ENCODE results near the gene FBN1. TPM values are rescaled to one million over a fixed set of nuclear protein-coding genes. Genes with fewer than 3 reads are reported as not detected.

The FBN1 gene
- total RNA-seq, 4 donors from 2014 or later: 3.9 to 87.0 (median 23.4) TPM

- intact Hi-C loops (cut with DNase I): no loop called here
- Histone ChIP-seq H3K36me3 (no peaks in the 10 kb centered on the region), H3K27ac (no peak overlapping the region), H3K9me3 (no peaks in the 10 kb centered on the region), H3K4me3 (no peak overlapping the region), H3K4me1 (peaks cover 4 to 27% (median 5%) of the 10 kb centered on the region in 3 donors), H3K27me3 (peaks cover 0 to 27% (median 0%) of the 10 kb centered on the region in 4 donors)
- DNase-seq: no peak
- 76 to 78% methylated on average over 3 of the region's 3 CpGs for WGBS, 2 donors
- no peak for TF ChIP-seq POLR2A (IDR thresholded peaks at IDR 0.05)
- no peak for TF ChIP-seq CTCF (IDR thresholded peaks at IDR 0.05)
Measured at GRCh38 chr15:48550822-48551525, 94.5 kb downstream of the FBN1 start.

- Histone ChIP-seq H3K9me3 (no peaks in the 10 kb centered on the region), H3K27ac (peak overlapping the region in 1 of 4 donors; percentile 26)
Measured at GRCh38 chr15:48548455-48548854, 97.1 kb downstream of the FBN1 start.

GRCh38 chr15:48547286-48547685, 98.2 kb downstream of the FBN1 start:
- WGBS, 2 donors: 52 to 70% methylated on average over 3 to 4 of the region's 4 CpGs
- no peak for DNase-seq
- peak overlapping the region in 2 of 4 donors; percentile 23 to 34 for H3K27ac ChIP-seq

More at GRCh38 chr15:48548455-48548854, 97.1 kb downstream of the FBN1 start:
- WGBS, 2 donors: 83 to 90% methylated on average over 2 of the region's 2 CpGs
- TF ChIP-seq POLR2A (IDR thresholded peaks at IDR 0.05) (no peak), CTCF (IDR thresholded peaks at IDR 0.05) (no peak)
- Histone ChIP-seq H3K4me1 (peaks cover 4 to 23% (median 5%) of the 10 kb centered on the region in 3 donors), H3K4me3 (no peak overlapping the region), H3K36me3 (no peaks in the 10 kb centered on the region), H3K27me3 (peaks cover 0 to 19% (median 0%) of the 10 kb centered on the region in 4 donors)
- intact Hi-C loops (cut with DNase I): no loop called here
- DNase-seq: no peak

GRCh38 chr15:48546296-48546695, 99.2 kb downstream of the FBN1 start:
- intact Hi-C loops (cut with DNase I): no loop called here
- DNase-seq: no peak
- H3K27ac ChIP-seq: peak overlapping the region in 1 of 4 donors; percentile 34

More at GRCh38 chr15:48547286-48547685, 98.2 kb downstream of the FBN1 start:
- H3K36me3 ChIP-seq: no peaks in the 10 kb centered on the region
- peaks cover 5 to 26% (median 7%) of the 10 kb centered on the region in 3 donors for H3K4me1 ChIP-seq
- H3K27me3 ChIP-seq: peaks cover 0 to 16% (median 0%) of the 10 kb centered on the region in 4 donors
- no peaks in the 10 kb centered on the region for H3K9me3 ChIP-seq
- intact Hi-C loops (cut with DNase I): no loop called here
- no peak overlapping the region for H3K4me3 ChIP-seq
- TF ChIP-seq CTCF (IDR thresholded peaks at IDR 0.05): no peak
- TF ChIP-seq POLR2A (IDR thresholded peaks at IDR 0.05): no peak

More at GRCh38 chr15:48546296-48546695, 99.2 kb downstream of the FBN1 start:
- H3K9me3 ChIP-seq: no peaks in the 10 kb centered on the region
- TF ChIP-seq CTCF (IDR thresholded peaks at IDR 0.05) (no peak), POLR2A (IDR thresholded peaks at IDR 0.05) (no peak)
- no peak overlapping the region for H3K4me3 ChIP-seq
- WGBS, 2 donors: 82 to 83% methylated on average over 3 of the region's 3 CpGs
- H3K27me3 ChIP-seq: peaks cover 0 to 20% (median 0%) of the 10 kb centered on the region in 4 donors
- H3K4me1 ChIP-seq: peaks cover 5 to 36% (median 15%) of the 10 kb centered on the region in 3 donors
- no peaks in the 10 kb centered on the region for H3K36me3 ChIP-seq

Data from esophagus squamous epithelium (tissue), 5 donors.